ENCODE results near the gene AVPR2.

- no peak for TF ChIP-seq CTCF (IDR thresholded peaks at IDR 0.05; ENCODE audit: low read depth, low read length)
- TF ChIP-seq EZH2phosphoT487 (IDR thresholded peaks at IDR 0.05; ENCODE audit: low read depth) = no peak
Measured at GRCh38 chrX:153897899-153898298, 6.6 kb upstream of the AVPR2 start.
